SU-DHL-6 (cell line): ENCODE data around the gene XYLT1.

Experiments
- H2AFZ ChIP-seq: fragments of 200-600 bp; sonication (generic); 2 replicates; pipeline ENCODE4 v1.6.1; 2014; ENCODE audit warnings: low read depth, mild to moderate bottlenecking, moderate library complexity, mixed read lengths, antibody characterized with exemption, low read length; ENCODE audit not compliant: severe bottlenecking
- H3F3A ChIP-seq: fragments of 200-600 bp; shearing (Covaris generic); 2 replicates; pipeline ENCODE4 v1.6.0; 2016; ENCODE audit warnings: antibody characterized with exemption, mild to moderate bottlenecking; ENCODE audit not compliant: insufficient read depth
- H3K27ac ChIP-seq: fragments of 200-600 bp; sonication (generic); 2 replicates; pipeline ENCODE4 v1.5.1; 2016; ENCODE audit warnings: low read depth, mild to moderate bottlenecking, low read length, moderate library complexity, mixed read lengths
- H3K27me3 ChIP-seq: fragments of 200-600 bp; sonication (generic), shearing (Covaris generic); 2 replicates; pipeline ENCODE4 v1.6.0; 2014; ENCODE audit warnings: mild to moderate bottlenecking, low read length
- H3K36me3 ChIP-seq: fragments of 200-600 bp; sonication (generic); 2 replicates; pipeline ENCODE4 v1.6.1; 2014; ENCODE audit warnings: mild to moderate bottlenecking, low read length, mixed read lengths
- H3K4me2 ChIP-seq: fragments of 300-600, 200-600 bp; shearing (Covaris generic), sonication (generic); 2 replicates; pipeline ENCODE4 v1.6.0; 2014; ENCODE audit warnings: low read length, low read depth, mild to moderate bottlenecking; ENCODE audit not compliant: poor library complexity, severe bottlenecking
- H3K4me3 ChIP-seq: fragments of 200-600 bp; sonication (generic); 2 replicates; pipeline ENCODE4 v1.5.1; 2014; ENCODE audit warnings: antibody characterized with exemption, low read length, mild to moderate bottlenecking, mixed read lengths; ENCODE audit not compliant: insufficient read depth, poor library complexity, severe bottlenecking
- H3K79me2 ChIP-seq: fragments of 200-600 bp; sonication (generic); 2 replicates; pipeline ENCODE4 v1.6.1; 2014; ENCODE audit warnings: mild to moderate bottlenecking, low read length, moderate library complexity; ENCODE audit not compliant: insufficient read depth
- H3K9ac ChIP-seq: fragments of 200-600 bp; sonication (generic); 2 replicates; pipeline ENCODE4 v1.7.0; 2014; ENCODE audit warnings: mild to moderate bottlenecking, low read length
- H3K9me2 ChIP-seq: fragments of 200-600 bp; sonication (generic); replicated peaks from 2 replicates; pipeline ENCODE4 v1.6.1; 2014; ENCODE audit warnings: low read length; ENCODE audit not compliant: insufficient read depth
- H3K9me3 ChIP-seq: fragments of 200-600 bp; sonication (generic); 2 replicates; pipeline ENCODE4 v1.6.1; 2014; ENCODE audit warnings: low read length, mixed read lengths; ENCODE audit not compliant: insufficient read depth
- H4K20me1 ChIP-seq: fragments of 200-600 bp; sonication (generic); 2 replicates; pipeline ENCODE4 v1.6.1; 2014; ENCODE audit warnings: low read depth, mild to moderate bottlenecking, antibody characterized with exemption, low read length, moderate library complexity, mixed read lengths
- EZH2phosphoT487 ChIP-seq: fragments of 200-600 bp; sonication (generic), shearing (Covaris generic); conservative IDR thresholded peaks from 2 replicates; pipeline ENCODE4 v1.6.1; 2018; ENCODE audit warnings: mild to moderate bottlenecking, antibody characterized with exemption, low read length, moderate library complexity, mixed read lengths
- TF ChIP-seq, protein P1 (sequence below): fragments of 200-600 bp; sonication (generic); IDR thresholded peaks from one replicate; pipeline ENCODE4 v1.5.1; 2017; ENCODE audit warnings: antibody characterized with exemption, mild to moderate bottlenecking, low read length, moderate library complexity; ENCODE audit not compliant: insufficient read depth, poor library complexity, severe bottlenecking

XYLT1 gene

DNA sequence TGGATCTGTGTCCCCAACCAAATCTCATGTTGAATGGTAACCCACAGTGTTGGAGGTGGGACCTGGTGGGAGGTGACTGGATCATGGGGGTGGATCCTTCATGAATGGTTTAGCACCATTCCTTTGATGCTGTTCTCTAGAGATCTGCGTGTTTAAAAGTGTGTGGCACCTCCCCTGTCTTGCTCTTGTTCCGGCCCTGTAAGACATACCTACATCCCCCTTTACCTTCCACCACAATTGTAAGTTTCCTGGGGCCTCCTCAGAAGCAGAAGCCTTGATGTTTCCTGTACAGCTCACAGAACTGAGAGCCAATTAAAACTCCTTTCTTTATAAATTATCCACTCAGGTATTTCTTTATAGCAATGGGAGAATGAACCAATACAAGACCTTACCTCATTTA is 257.7 kb downstream of the XYLT1 start:
- Histone ChIP-seq H2AFZ (no peak overlapping the region), H3F3A (no peaks in the 10 kb centered on the region), H3K9ac (no peak overlapping the region), H3K9me2 (no peaks in the 10 kb centered on the region), H3K9me3 (no peaks in the 10 kb centered on the region), H3K79me2 (no peaks in the 10 kb centered on the region), H3K36me3 (no peaks in the 10 kb centered on the region), H3K4me3 (no peak overlapping the region), H3K4me2 (no peak overlapping the region), H3K27me3 (no peaks in the 10 kb centered on the region), H4K20me1 (no peaks in the 10 kb centered on the region), H3K27ac (no peak overlapping the region)
- TF ChIP-seq, protein P1, sequence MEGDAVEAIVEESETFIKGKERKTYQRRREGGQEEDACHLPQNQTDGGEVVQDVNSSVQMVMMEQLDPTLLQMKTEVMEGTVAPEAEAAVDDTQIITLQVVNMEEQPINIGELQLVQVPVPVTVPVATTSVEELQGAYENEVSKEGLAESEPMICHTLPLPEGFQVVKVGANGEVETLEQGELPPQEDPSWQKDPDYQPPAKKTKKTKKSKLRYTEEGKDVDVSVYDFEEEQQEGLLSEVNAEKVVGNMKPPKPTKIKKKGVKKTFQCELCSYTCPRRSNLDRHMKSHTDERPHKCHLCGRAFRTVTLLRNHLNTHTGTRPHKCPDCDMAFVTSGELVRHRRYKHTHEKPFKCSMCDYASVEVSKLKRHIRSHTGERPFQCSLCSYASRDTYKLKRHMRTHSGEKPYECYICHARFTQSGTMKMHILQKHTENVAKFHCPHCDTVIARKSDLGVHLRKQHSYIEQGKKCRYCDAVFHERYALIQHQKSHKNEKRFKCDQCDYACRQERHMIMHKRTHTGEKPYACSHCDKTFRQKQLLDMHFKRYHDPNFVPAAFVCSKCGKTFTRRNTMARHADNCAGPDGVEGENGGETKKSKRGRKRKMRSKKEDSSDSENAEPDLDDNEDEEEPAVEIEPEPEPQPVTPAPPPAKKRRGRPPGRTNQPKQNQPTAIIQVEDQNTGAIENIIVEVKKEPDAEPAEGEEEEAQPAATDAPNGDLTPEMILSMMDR = no peak
- no peak for TF ChIP-seq EZH2phosphoT487

DNA sequence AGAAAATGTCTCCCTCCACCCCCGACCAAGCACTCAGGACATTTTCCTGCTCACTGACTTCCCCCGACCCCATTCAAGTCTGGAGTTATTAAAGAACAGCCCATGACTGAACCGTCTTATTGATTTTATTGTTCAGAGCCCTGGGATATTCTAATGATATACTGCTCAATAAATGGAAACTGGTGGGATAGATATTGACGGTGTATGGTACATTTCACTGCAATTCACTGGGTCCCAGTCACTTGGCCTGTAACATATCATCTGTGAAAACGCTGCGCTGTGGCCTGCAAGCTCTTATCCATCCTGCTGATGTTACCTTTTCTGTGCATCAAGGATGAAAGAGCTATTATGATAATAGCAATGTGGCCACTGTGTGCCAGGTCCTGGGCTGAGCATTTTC is 258.2 kb downstream of the XYLT1 start:
- H4K20me1 ChIP-seq = no peaks in the 10 kb centered on the region
- H3K79me2 ChIP-seq = no peaks in the 10 kb centered on the region
- no peak overlapping the region for H3K9ac ChIP-seq
- no peaks in the 10 kb centered on the region for H3K9me3 ChIP-seq
- TF ChIP-seq, protein P1 = no peak
- TF ChIP-seq EZH2phosphoT487 = no peak
- no peak overlapping the region for H3K4me2 ChIP-seq
- H3K4me3 ChIP-seq = no peak overlapping the region
- H3K36me3 ChIP-seq = no peaks in the 10 kb centered on the region
- H2AFZ ChIP-seq = no peak overlapping the region
- no peaks in the 10 kb centered on the region for H3F3A ChIP-seq
- no peaks in the 10 kb centered on the region for H3K27me3 ChIP-seq
- H3K9me2 ChIP-seq = no peaks in the 10 kb centered on the region
- H3K27ac ChIP-seq = no peak overlapping the region

DNA sequence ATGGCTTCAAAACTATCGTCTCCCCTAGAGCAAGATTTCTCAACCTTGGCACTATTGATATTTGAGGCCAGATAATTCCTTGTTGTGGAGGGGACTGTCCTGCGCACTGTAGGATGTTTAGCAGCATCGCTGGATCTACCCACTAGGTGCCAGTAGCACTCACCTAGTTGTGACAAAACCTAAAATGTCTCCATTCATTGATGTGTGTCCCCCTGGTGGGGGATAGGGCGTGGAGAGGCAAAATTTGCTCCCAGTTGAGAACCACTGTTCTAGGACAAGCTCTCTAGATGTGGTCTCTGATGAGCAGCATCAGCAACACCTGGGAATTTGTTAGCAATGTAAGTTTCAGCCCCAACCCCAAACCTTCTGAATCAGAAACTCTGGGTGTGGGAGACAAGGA is 259.0 kb downstream of the XYLT1 start:
- TF ChIP-seq EZH2phosphoT487 = no peak
- TF ChIP-seq, protein P1 = peak; percentile 44
- H3F3A ChIP-seq = no peaks in the 10 kb centered on the region
- no peak overlapping the region for H3K27ac ChIP-seq
- no peaks in the 10 kb centered on the region for H3K9me2 ChIP-seq
- H3K27me3 ChIP-seq = no peaks in the 10 kb centered on the region
- no peaks in the 10 kb centered on the region for H4K20me1 ChIP-seq
- H3K4me3 ChIP-seq = no peak overlapping the region
- no peaks in the 10 kb centered on the region for H3K36me3 ChIP-seq
- H3K9ac ChIP-seq = no peak overlapping the region
- H3K4me2 ChIP-seq = no peak overlapping the region
- no peak overlapping the region for H2AFZ ChIP-seq
- H3K9me3 ChIP-seq = no peaks in the 10 kb centered on the region
- no peaks in the 10 kb centered on the region for H3K79me2 ChIP-seq

DNA sequence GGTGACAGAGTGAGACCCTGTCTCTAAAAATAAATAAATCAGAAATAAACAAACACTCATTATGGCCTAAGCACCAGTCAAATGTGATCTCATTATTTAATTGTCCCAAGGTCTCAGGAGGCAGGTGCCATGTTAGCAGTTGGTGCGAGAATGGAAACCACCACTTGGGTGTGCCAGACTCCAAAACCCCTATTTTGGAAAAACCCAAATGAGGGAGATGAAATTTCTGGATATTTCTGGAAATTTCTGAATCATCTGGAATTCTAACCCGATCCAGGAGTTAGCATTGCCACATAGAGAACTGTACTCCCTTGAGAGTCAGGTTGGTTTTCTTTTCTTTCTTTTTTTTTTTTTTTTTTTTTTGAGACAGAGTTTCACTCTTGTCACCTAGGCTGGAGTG is 264.0 kb downstream of the XYLT1 start:
- Histone ChIP-seq H3K4me2 (no peak overlapping the region), H3K27ac (no peak overlapping the region), H3K9me2 (no peaks in the 10 kb centered on the region), H3K4me3 (no peak overlapping the region), H3K79me2 (no peaks in the 10 kb centered on the region), H2AFZ (no peak overlapping the region), H3K36me3 (no peaks in the 10 kb centered on the region), H3K9ac (no peak overlapping the region), H3K27me3 (no peaks in the 10 kb centered on the region), H3F3A (no peaks in the 10 kb centered on the region), H4K20me1 (no peaks in the 10 kb centered on the region), H3K9me3 (no peaks in the 10 kb centered on the region)
- TF ChIP-seq, protein P1 = no peak
- no peak for TF ChIP-seq EZH2phosphoT487
